Measurements from ENCODE around the gene PEX5L.
A peak's percentile ranks its signal among the peaks of the same experiment; 100 is the strongest.

Gene PEX5L

GRCh38 chr3:179865861-179866505 is 170.8 kb downstream of the PEX5L start:
- no peak for DNase-seq (ENCODE audit: low read depth)

GRCh38 chr3:179861953-179862352 is 174.8 kb downstream of the PEX5L start:
- Histone ChIP-seq H3K4me3 (ENCODE audit: low read length) (no peak overlapping the region), H3K9me3 (ENCODE audit: control insufficient read depth, low read length) (no peaks in the 10 kb centered on the region), H3K9ac (ENCODE audit: low read length) (no peak overlapping the region), H3K4me1 (ENCODE audit: control insufficient read depth, insufficient read depth, low read length) (no peaks in the 10 kb centered on the region), H3K36me3 (ENCODE audit: control insufficient read depth, insufficient read depth, low read length, severe bottlenecking) (no peaks in the 10 kb centered on the region), H3K27me3 (replicated peaks; ENCODE audit: control insufficient read depth, insufficient read depth, low read length) (no peaks in the 10 kb centered on the region)
- DNase-seq (ENCODE audit: low read depth), result no peak

More at GRCh38 chr3:179865861-179866505, 170.8 kb downstream of the PEX5L start:
- Histone ChIP-seq H3K36me3 (ENCODE audit: control insufficient read depth, insufficient read depth, low read length, severe bottlenecking) (no peaks in the 10 kb centered on the region), H3K4me3 (ENCODE audit: low read length) (no peak overlapping the region), H3K4me1 (ENCODE audit: control insufficient read depth, insufficient read depth, low read length) (no peaks in the 10 kb centered on the region), H3K9me3 (ENCODE audit: control insufficient read depth, low read length) (no peaks in the 10 kb centered on the region), H3K9ac (ENCODE audit: low read length) (no peak overlapping the region), H3K27me3 (replicated peaks; ENCODE audit: control insufficient read depth, insufficient read depth, low read length) (no peaks in the 10 kb centered on the region)

- H3K36me3 ChIP-seq (ENCODE audit: control insufficient read depth, insufficient read depth, low read length, severe bottlenecking), result no peaks in the 10 kb centered on the region
- H3K4me3 ChIP-seq (ENCODE audit: low read length), result no peak overlapping the region
- H3K27me3 ChIP-seq (replicated peaks; ENCODE audit: control insufficient read depth, insufficient read depth, low read length), result no peaks in the 10 kb centered on the region
- H3K4me1 ChIP-seq (ENCODE audit: control insufficient read depth, insufficient read depth, low read length), result no peaks in the 10 kb centered on the region
- H3K9ac ChIP-seq (ENCODE audit: low read length), result no peak overlapping the region
- H3K9me3 ChIP-seq (ENCODE audit: control insufficient read depth, low read length), result no peaks in the 10 kb centered on the region
- no peak for DNase-seq (ENCODE audit: low read depth)
Measured at GRCh38 chr3:179861292-179861691, 175.4 kb downstream of the PEX5L start.

GRCh38 chr3:179860275-179861107 is 176.2 kb downstream of the PEX5L start:
- no peaks in the 10 kb centered on the region for H3K27me3 ChIP-seq (replicated peaks; ENCODE audit: control insufficient read depth, insufficient read depth, low read length)
- DNase-seq (ENCODE audit: low read depth), result no peak
- H3K4me3 ChIP-seq (ENCODE audit: low read length), result no peak overlapping the region
- H3K9ac ChIP-seq (ENCODE audit: low read length), result no peak overlapping the region
- H3K9me3 ChIP-seq (ENCODE audit: control insufficient read depth, low read length), result no peaks in the 10 kb centered on the region
- no peaks in the 10 kb centered on the region for H3K36me3 ChIP-seq (ENCODE audit: control insufficient read depth, insufficient read depth, low read length, severe bottlenecking)
- no peaks in the 10 kb centered on the region for H3K4me1 ChIP-seq (ENCODE audit: control insufficient read depth, insufficient read depth, low read length)

GRCh38 chr3:179853176-179853575 is 183.6 kb downstream of the PEX5L start:
- H3K27me3 ChIP-seq (replicated peaks; ENCODE audit: control insufficient read depth, insufficient read depth, low read length), result no peaks in the 10 kb centered on the region
- H3K9ac ChIP-seq (ENCODE audit: low read length), result no peak overlapping the region
- no peaks in the 10 kb centered on the region for H3K9me3 ChIP-seq (ENCODE audit: control insufficient read depth, low read length)
- H3K4me3 ChIP-seq (ENCODE audit: low read length), result no peak overlapping the region
- no peaks in the 10 kb centered on the region for H3K36me3 ChIP-seq (ENCODE audit: control insufficient read depth, insufficient read depth, low read length, severe bottlenecking)
- DNase-seq (ENCODE audit: low read depth), result peak; percentile 62
- no peaks in the 10 kb centered on the region for H3K4me1 ChIP-seq (ENCODE audit: control insufficient read depth, insufficient read depth, low read length)

GRCh38 chr3:179852142-179852905 is 184.4 kb downstream of the PEX5L start:
- Histone ChIP-seq H3K4me1 (ENCODE audit: control insufficient read depth, insufficient read depth, low read length) (no peaks in the 10 kb centered on the region), H3K27me3 (replicated peaks; ENCODE audit: control insufficient read depth, insufficient read depth, low read length) (no peaks in the 10 kb centered on the region), H3K36me3 (ENCODE audit: control insufficient read depth, insufficient read depth, low read length, severe bottlenecking) (no peaks in the 10 kb centered on the region), H3K9me3 (ENCODE audit: control insufficient read depth, low read length) (no peaks in the 10 kb centered on the region), H3K9ac (ENCODE audit: low read length) (no peak overlapping the region), H3K4me3 (ENCODE audit: low read length) (no peak overlapping the region)
- peak; percentile 30 for DNase-seq (ENCODE audit: low read depth)

GRCh38 chr3:179848711-179849110 is 188.0 kb downstream of the PEX5L start:
- no peaks in the 10 kb centered on the region for H3K27me3 ChIP-seq (replicated peaks; ENCODE audit: control insufficient read depth, insufficient read depth, low read length)
- DNase-seq (ENCODE audit: low read depth), result no peak
- no peaks in the 10 kb centered on the region for H3K4me1 ChIP-seq (ENCODE audit: control insufficient read depth, insufficient read depth, low read length)
- no peak overlapping the region for H3K4me3 ChIP-seq (ENCODE audit: low read length)
- H3K9me3 ChIP-seq (ENCODE audit: control insufficient read depth, low read length), result no peaks in the 10 kb centered on the region
- no peak overlapping the region for H3K9ac ChIP-seq (ENCODE audit: low read length)
- H3K36me3 ChIP-seq (ENCODE audit: control insufficient read depth, insufficient read depth, low read length, severe bottlenecking), result no peaks in the 10 kb centered on the region

GRCh38 chr3:179842061-179842460 is 194.7 kb downstream of the PEX5L start:
- Histone ChIP-seq H3K36me3 (ENCODE audit: control insufficient read depth, insufficient read depth, low read length, severe bottlenecking) (no peaks in the 10 kb centered on the region), H3K4me3 (ENCODE audit: low read length) (no peak overlapping the region), H3K27me3 (replicated peaks; ENCODE audit: control insufficient read depth, insufficient read depth, low read length) (no peaks in the 10 kb centered on the region), H3K9ac (ENCODE audit: low read length) (no peak overlapping the region), H3K9me3 (ENCODE audit: control insufficient read depth, low read length) (no peaks in the 10 kb centered on the region), H3K4me1 (ENCODE audit: control insufficient read depth, insufficient read depth, low read length) (no peaks in the 10 kb centered on the region)
- no peak for DNase-seq (ENCODE audit: low read depth)

GRCh38 chr3:179840985-179841384 is 195.8 kb downstream of the PEX5L start:
- H3K27me3 ChIP-seq (replicated peaks; ENCODE audit: control insufficient read depth, insufficient read depth, low read length), result no peaks in the 10 kb centered on the region
- no peak overlapping the region for H3K4me3 ChIP-seq (ENCODE audit: low read length)
- DNase-seq (ENCODE audit: low read depth), result peak; percentile 19
- no peaks in the 10 kb centered on the region for H3K9me3 ChIP-seq (ENCODE audit: control insufficient read depth, low read length)
- H3K36me3 ChIP-seq (ENCODE audit: control insufficient read depth, insufficient read depth, low read length, severe bottlenecking), result no peaks in the 10 kb centered on the region
- H3K9ac ChIP-seq (ENCODE audit: low read length), result no peak overlapping the region
- H3K4me1 ChIP-seq (ENCODE audit: control insufficient read depth, insufficient read depth, low read length), result no peaks in the 10 kb centered on the region

GRCh38 chr3:179837374-179837773 is 199.4 kb downstream of the PEX5L start:
- peaks cover 6% of the 10 kb centered on the region for H3K4me1 ChIP-seq (ENCODE audit: control insufficient read depth, insufficient read depth, low read length)
- no peaks in the 10 kb centered on the region for H3K27me3 ChIP-seq (replicated peaks; ENCODE audit: control insufficient read depth, insufficient read depth, low read length)
- DNase-seq (ENCODE audit: low read depth), result peak; percentile 47
- no peaks in the 10 kb centered on the region for H3K9me3 ChIP-seq (ENCODE audit: control insufficient read depth, low read length)
- H3K4me3 ChIP-seq (ENCODE audit: low read length), result no peak overlapping the region
- H3K36me3 ChIP-seq (ENCODE audit: control insufficient read depth, insufficient read depth, low read length, severe bottlenecking), result no peaks in the 10 kb centered on the region
- H3K9ac ChIP-seq (ENCODE audit: low read length), result no peak overlapping the region

- no peaks in the 10 kb centered on the region for H3K9me3 ChIP-seq (ENCODE audit: control insufficient read depth, low read length)
- no peak overlapping the region for H3K4me3 ChIP-seq (ENCODE audit: low read length)
- peaks cover 3% of the 10 kb centered on the region for H3K27me3 ChIP-seq (replicated peaks; ENCODE audit: control insufficient read depth, insufficient read depth, low read length)
- H3K4me1 ChIP-seq (ENCODE audit: control insufficient read depth, insufficient read depth, low read length), result peaks cover 6% of the 10 kb centered on the region
- DNase-seq (ENCODE audit: low read depth), result no peak
- no peaks in the 10 kb centered on the region for H3K36me3 ChIP-seq (ENCODE audit: control insufficient read depth, insufficient read depth, low read length, severe bottlenecking)
- H3K9ac ChIP-seq (ENCODE audit: low read length), result no peak overlapping the region
Measured at GRCh38 chr3:179833294-179833693, 203.4 kb downstream of the PEX5L start.

Data from adipocyte (in vitro differentiated cells).